IMR-90 (cell line): ENCODE results near the gene PADI6. TPM values are rescaled to one million over a fixed set of nuclear protein-coding genes. Genes with fewer than 3 reads are reported as not detected.

Experiments
- ATAC-seq: fragments of 200-7000 bp; cut with Tn5 transposase; 2 replicates; pipeline ENCODE4 v1.9.1; 2020; ENCODE audit warnings: low read depth, mild to moderate bottlenecking, moderate library complexity
- BruUV-seq: library from RNA; stranded (reverse); fragments of 400-500 nt; replicated peaks from 2 replicates; lab custom pipeline; 2021; lab: Mats Ljungman, UMichigan
- CTCF ChIA-PET: fragments of 300-600 bp; formaldehyde crosslinking; extraction: SDS; loops from one replicate; lab custom pipeline; 2021; ENCODE audit warnings: antibody characterized with exemption; lab: Yijun Ruan, JAX
- POLR2A ChIA-PET: fragments of 300-600 bp; sonication (Branson Sonifier 250); formaldehyde crosslinking; loops from one replicate; lab custom pipeline; 2022; ENCODE audit warnings: antibody characterized with exemption; ENCODE audit not compliant: unreplicated experiment; lab: Charles Lee
- DNase-seq: peaks from one replicate; pipeline ENCODE4 v3.0.0; 2013
- H2AFZ ChIP-seq: replicated peaks from 2 replicates; pipeline ENCODE3; 2013; ENCODE audit warnings: low read length, mild to moderate bottlenecking; ENCODE audit not compliant: poor library complexity
- H2AK5ac ChIP-seq: 2 replicates; pipeline ENCODE4 v1.6.1; 2013; ENCODE audit warnings: low read depth, low read length, inconsistent platforms
- H2AK9ac ChIP-seq: replicated peaks from 2 replicates; pipeline ENCODE3; 2013; ENCODE audit warnings: mild to moderate bottlenecking, low read depth, low read length, moderate library complexity; ENCODE audit not compliant: poor library complexity
- H2BK120ac ChIP-seq: 2 replicates; pipeline ENCODE4 v1.6.1; 2013; ENCODE audit warnings: low read depth, low read length, inconsistent platforms
- H2BK15ac ChIP-seq: 3 replicates; pipeline ENCODE4 v1.6.1; 2013; ENCODE audit warnings: low read depth, low read length, inconsistent platforms
- H2BK20ac ChIP-seq: 2 replicates; pipeline ENCODE4 v1.6.1; 2013; ENCODE audit warnings: low read depth, mild to moderate bottlenecking, inconsistent platforms, low read length, moderate library complexity
- H2BK5ac ChIP-seq: 2 replicates; pipeline ENCODE4 v1.6.1; 2013; ENCODE audit warnings: mild to moderate bottlenecking, low read depth, low read length, inconsistent platforms; ENCODE audit not compliant: poor library complexity, severe bottlenecking
- H3K14ac ChIP-seq: replicated peaks from 2 replicates; pipeline ENCODE4 v1.6.1; 2013; ENCODE audit warnings: low read depth, low read length, inconsistent platforms
- H3K18ac ChIP-seq: 2 replicates; pipeline ENCODE4 v1.6.1; 2013; ENCODE audit warnings: low read depth, low read length, control low read depth
- H3K23ac ChIP-seq: 2 replicates; pipeline ENCODE4 v1.6.1; 2013; ENCODE audit warnings: low read depth, low read length, inconsistent platforms
- H3K27ac ChIP-seq: 2 replicates; pipeline ENCODE4 v1.5.1; 2013; ENCODE audit warnings: mild to moderate bottlenecking, control low read depth, low read length; ENCODE audit not compliant: insufficient read depth
- H3K27me3 ChIP-seq: 2 replicates; pipeline ENCODE4 v1.6.1; 2013; ENCODE audit warnings: low read length; ENCODE audit not compliant: control insufficient read depth, insufficient read depth
- H3K36me3 ChIP-seq: 2 replicates; pipeline ENCODE4 v1.6.1; 2013; ENCODE audit warnings: low read length, mixed read lengths; ENCODE audit not compliant: control insufficient read depth, insufficient read depth
- H3K4ac ChIP-seq: 2 replicates; pipeline ENCODE4 v1.6.1; 2013; ENCODE audit warnings: low read depth, low read length, inconsistent platforms
- H3K4me1 ChIP-seq: 2 replicates; pipeline ENCODE4 v1.6.1; 2013; ENCODE audit warnings: low read length, mixed read lengths; ENCODE audit not compliant: control insufficient read depth, insufficient read depth
- H3K4me2 ChIP-seq: 2 replicates; pipeline ENCODE4 v1.6.1; 2013; ENCODE audit warnings: low read depth, mild to moderate bottlenecking, control low read depth, low read length, moderate library complexity
- H3K4me3 ChIP-seq: 2 replicates; pipeline ENCODE4 v1.5.1; 2013; ENCODE audit warnings: low read depth, mild to moderate bottlenecking, control low read depth, low read length, moderate library complexity; ENCODE audit not compliant: insufficient read depth
- H3K56ac ChIP-seq: 2 replicates; pipeline ENCODE4 v1.6.1; 2013; ENCODE audit warnings: low read length, inconsistent platforms; ENCODE audit not compliant: insufficient read depth; ENCODE audit errors: extremely low read depth
- H3K79me1 ChIP-seq, 2 experiments: 2 replicates each; pipeline ENCODE4 v1.6.1; 2013; ENCODE audit warnings: low read length in 2 of 2, inconsistent platforms in 1 of 2, low read depth in 1 of 2
- H3K9ac ChIP-seq: 2 replicates; pipeline ENCODE4 v1.6.1; 2013; ENCODE audit warnings: low read depth, low read length, control low read depth
- H3K9me1 ChIP-seq: 2 replicates; pipeline ENCODE4 v1.6.1; 2013; ENCODE audit warnings: low read length, inconsistent platforms; ENCODE audit not compliant: insufficient read depth
- H3K9me3 ChIP-seq: 2 replicates; pipeline ENCODE4 v1.6.1; 2013; ENCODE audit warnings: low read length; ENCODE audit not compliant: control insufficient read depth, insufficient read depth
- H4K20me1 ChIP-seq: 2 replicates; pipeline ENCODE4 v1.6.1; 2013; ENCODE audit warnings: low read length, inconsistent platforms; ENCODE audit not compliant: insufficient read depth
- H4K5ac ChIP-seq: 2 replicates; pipeline ENCODE4 v1.6.1; 2013; ENCODE audit warnings: mild to moderate bottlenecking, low read depth, low read length, control low read depth
- H4K8ac ChIP-seq, 2 experiments: 2 replicates each; pipeline ENCODE4 v1.6.1; 2013; ENCODE audit warnings: low read depth in 2 of 2, low read length in 2 of 2, control low read depth in 1 of 2, inconsistent platforms in 1 of 2
- H4K91ac ChIP-seq: 2 replicates; pipeline ENCODE4 v1.6.1; 2013; ENCODE audit warnings: low read depth, low read length, inconsistent platforms; ENCODE audit not compliant: insufficient read depth
- CTCF ChIP-seq: conservative IDR thresholded peaks from 2 replicates; pipeline ENCODE4 v1.5.1; 2012; ENCODE audit warnings: mild to moderate bottlenecking, low read depth, low read length, improper control_type of control experiment
- MAFK ChIP-seq: IDR thresholded peaks from 2 replicates; pipeline ENCODE4 v1.6.1; 2012; ENCODE audit warnings: low read depth, low read length, improper control_type of control experiment
- MAZ ChIP-seq: IDR thresholded peaks from 2 replicates; pipeline ENCODE4 v1.6.1; 2012; ENCODE audit warnings: low read depth, mild to moderate bottlenecking, low read length, improper control_type of control experiment, moderate library complexity, borderline replicate concordance
- WGBS, 2 experiments: methylation state at CpG; one replicate each; pipeline versions ENCODE4 v1.1.5 to v1.1.7; 2013; ENCODE audit warnings: missing lambda C conversion rate in 2 of 2; ENCODE audit not compliant: insufficient read length in 1 of 2; ENCODE audit errors: extremely low coverage in 2 of 2; 5-methylcytosine and 5-hydroxymethylcytosine counted together
- dilution Hi-C: fragments of 300-500 bp; cut with HindIII; formaldehyde crosslinking; loops from one replicate; pipeline ENCODE4 v1.14.3; 2018; ENCODE audit warnings: low sequenced_read_pairs; ENCODE audit not compliant: unreplicated experiment
- in situ Hi-C: fragments of 300-500 bp; cut with MboI; formaldehyde crosslinking; loops from 3 replicates; pipeline ENCODE4 v1.14.3; 2019; ENCODE audit warnings: low sequenced_read_pairs, inconsistent platforms, mixed read lengths
- intact Hi-C: fragments of 100-400 bp; cut with micrococcal nuclease; formaldehyde crosslinking; loops from 2 replicates; pipeline ENCODE4 v1.10.0; 2022
- polyA plus RNA-seq, 3 experiments: library from polyadenylated mRNA; depleted of rRNA; stranded (reverse); fragments of >200 nt; gene quantifications; 2 replicates each; pipeline ENCODE4 v1.2.3, GENCODE V29; 2012; ENCODE audit warnings: low replicate concordance in 1 of 3
- total RNA-seq: library from RNA; depleted of rRNA; stranded (reverse); fragments of >200 nt; gene quantifications from 2 replicates; pipeline ENCODE4 v1.2.3, GENCODE V29; 2012

PADI6 gene
- total and polyA plus RNA-seq, 2 of the 4 experiments (the other 2 are of a cell fraction): not detected

DNA sequence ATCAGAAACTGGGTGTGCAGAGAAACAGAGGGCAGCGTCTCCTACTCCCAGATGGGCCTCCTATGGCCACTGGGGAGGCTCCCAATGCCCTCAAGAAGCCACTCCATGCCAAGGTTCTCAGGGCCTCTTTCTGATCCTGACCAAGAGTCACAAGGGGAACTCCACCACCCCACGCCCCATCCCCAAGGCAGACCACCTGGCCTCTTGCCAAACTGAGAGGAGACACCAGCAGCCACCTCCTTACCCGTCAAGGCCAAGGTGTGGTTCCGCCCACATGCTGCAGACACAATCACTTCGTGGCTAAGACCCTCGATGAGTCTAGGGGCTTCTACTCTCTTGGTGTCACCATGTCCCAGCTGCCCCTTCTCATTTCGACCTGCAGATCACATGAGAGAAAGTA, 50.5 kb downstream of the PADI6 start:
- H3K56ac ChIP-seq: no peak overlapping the region
- no peak overlapping the region for H2BK15ac ChIP-seq
- H3K23ac ChIP-seq: no peak overlapping the region
- H3K14ac ChIP-seq: no peak overlapping the region
- peaks cover 62% of the 10 kb centered on the region for H4K20me1 ChIP-seq
- no peak overlapping the region for H3K27ac ChIP-seq
- dilution Hi-C loops: no loop called here
- H2BK120ac ChIP-seq: no peak overlapping the region
- no peak overlapping the region for H4K8ac ChIP-seq
- H2BK20ac ChIP-seq: no peak overlapping the region
- no peak overlapping the region for H3K9ac ChIP-seq
- no peaks in the 10 kb centered on the region for H3K9me3 ChIP-seq
- peaks cover 6% of the 10 kb centered on the region; the same call in 1 of the 2 replicates for H3K4me1 ChIP-seq
- H3K36me3 ChIP-seq: peaks cover 60% of the 10 kb centered on the region
- H3K27me3 ChIP-seq: no peaks in the 10 kb centered on the region
- H3K18ac ChIP-seq: no peak overlapping the region
- H2BK5ac ChIP-seq: no peak overlapping the region
- no peak for ATAC-seq
- H2AK5ac ChIP-seq: no peak overlapping the region
- H3K9me1 ChIP-seq: no peaks in the 10 kb centered on the region; the same call in 1 of the 2 replicates
- intact Hi-C loops: no loop called here
- no TSS peak for BruUV-seq
- in situ Hi-C loops: no loop called here
- no peak overlapping the region for H2AFZ ChIP-seq
- no peak overlapping the region for H3K4me3 ChIP-seq
- peaks cover 24 to 53% of the 10 kb centered on the region in 2 experiments for H3K79me1 ChIP-seq
- H4K91ac ChIP-seq: no peak overlapping the region
- DNase-seq: no peak
- WGBS, 2 experiments: 92% methylated on average over 2 of the region's 7 CpGs; no CpG with 5 or more reads in 1 of the 2 experiments
- no peak overlapping the region for H3K4ac ChIP-seq
- peak overlapping the region; percentile 20 for H2AK9ac ChIP-seq
- no peak overlapping the region for H3K4me2 ChIP-seq
- CTCF ChIA-PET: no interaction called here
- POLR2A ChIA-PET: no interaction called here
- TF ChIP-seq MAZ: no peak
- TF ChIP-seq MAFK: no peak
- no peak for TF ChIP-seq CTCF
- H4K5ac ChIP-seq: no peak overlapping the region
